Effector memory CD8-positive, alpha-beta T cell (primary cell): ENCODE results near the gene ITPRIPL2.

ENCODE experiments used
- ATAC-seq: fragments of 150-1000 bp; cut with Tn5 transposase; replicated peaks from 2 replicates; pipeline ENCODE4 v1.10.0; 2021; ENCODE audit warnings: mild to moderate bottlenecking, moderate library complexity
- DNase-seq, 3 experiments: peaks; one replicate each; pipeline ENCODE4 v3.0.0; 2021
- H3K27ac Mint-ChIP-seq, 2 donors: one replicate each; pipeline ENCODE4 v1.8.0; 2022; ENCODE audit warnings: mild to moderate bottlenecking in 2 of 2, mixed read lengths in 2 of 2, moderate library complexity in 2 of 2
- H3K27me3 Mint-ChIP-seq, 2 donors: one replicate each; pipeline ENCODE4 v1.8.0; 2022; ENCODE audit warnings: mixed read lengths in 2 of 2
- H3K36me3 Mint-ChIP-seq: one replicate; pipeline ENCODE4 v1.8.0; 2022; ENCODE audit warnings: mild to moderate bottlenecking, moderate library complexity, mixed read lengths; ENCODE audit not compliant: insufficient read depth
- H3K4me1 Mint-ChIP-seq, 2 donors: one replicate each; pipeline ENCODE4 v1.8.0; 2022; ENCODE audit warnings: low read depth in 2 of 2, mixed read lengths in 2 of 2
- H3K4me3 Mint-ChIP-seq, 2 donors: one replicate each; pipeline ENCODE4 v1.8.0; 2022; ENCODE audit warnings: mild to moderate bottlenecking in 2 of 2, mixed read lengths in 2 of 2, moderate library complexity in 2 of 2
- H3K9me3 Mint-ChIP-seq, 2 donors: one replicate each; pipeline ENCODE4 v1.8.0; 2022; ENCODE audit warnings: mixed read lengths in 2 of 2

ITPRIPL2 gene

DNA sequence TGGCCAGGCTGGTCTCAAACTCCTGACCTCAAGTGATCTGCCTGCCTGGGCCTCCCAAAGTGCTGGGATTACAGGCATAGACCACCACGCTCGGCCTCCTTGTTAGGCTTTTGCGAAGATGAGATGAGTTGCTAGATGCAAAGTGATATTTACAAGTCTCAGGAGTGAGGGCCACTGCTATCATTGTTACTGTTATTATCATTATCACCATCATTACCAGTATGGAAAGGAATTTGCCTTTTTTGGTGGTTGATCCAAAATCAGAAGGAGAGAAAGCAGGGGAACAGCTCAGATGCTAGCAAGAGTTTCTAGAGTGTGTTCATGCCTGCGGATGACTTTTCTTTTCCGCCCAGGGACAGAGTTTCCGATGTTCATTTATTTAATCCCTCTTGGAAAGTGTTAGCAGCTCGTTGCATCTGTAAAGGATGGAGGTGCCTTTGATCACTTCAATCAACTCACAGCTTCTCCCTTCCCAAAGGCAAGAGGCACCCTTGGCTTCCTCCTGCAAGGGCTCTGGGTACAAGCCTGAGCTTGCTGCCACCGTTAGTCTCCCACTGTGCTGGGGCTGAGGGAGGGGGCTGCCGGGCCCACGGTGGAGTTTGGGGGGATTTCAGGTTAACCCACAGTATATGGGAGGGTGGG, 21.6 kb downstream of the ITPRIPL2 start:
- no peak overlapping the region for H3K4me3 Mint-ChIP-seq
- peaks cover 8 to 11% of the 10 kb centered on the region in 2 donors for H3K4me1 Mint-ChIP-seq
- H3K36me3 Mint-ChIP-seq: no peaks in the 10 kb centered on the region
- no peak for ATAC-seq
- no peak overlapping the region for H3K27ac Mint-ChIP-seq
- DNase-seq: no peak
- H3K9me3 Mint-ChIP-seq: no peaks in the 10 kb centered on the region
- H3K27me3 Mint-ChIP-seq: peaks cover under 1 to 21% of the 10 kb centered on the region in 2 donors

DNA sequence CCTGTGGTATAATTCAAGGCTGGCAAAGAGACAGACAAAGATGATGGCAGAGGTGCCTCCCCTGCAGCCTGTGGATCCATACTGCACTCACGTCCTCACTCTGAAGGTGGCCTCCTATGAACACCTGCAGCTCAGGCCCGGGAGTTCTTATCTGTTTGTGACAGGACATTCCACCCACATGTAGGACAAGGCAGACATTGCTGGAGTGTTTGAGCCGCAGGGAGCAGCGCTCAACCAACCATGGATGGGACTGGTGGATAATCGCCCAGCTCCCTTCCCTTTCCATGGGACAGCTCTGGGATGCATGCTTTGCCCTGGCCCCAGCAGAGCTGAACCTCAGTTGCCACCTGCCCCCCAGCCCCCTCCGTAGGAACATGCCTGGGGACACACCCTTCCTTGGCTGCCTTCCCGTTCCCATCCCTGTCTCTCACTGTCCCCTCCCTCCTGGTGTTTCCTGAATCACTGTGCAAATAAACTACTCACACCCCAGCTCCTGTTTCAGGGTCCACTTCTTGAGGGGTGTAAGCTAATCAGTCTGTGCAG, 22.2 kb downstream of the ITPRIPL2 start:
- H3K27me3 Mint-ChIP-seq: peaks cover 7 to 28% of the 10 kb centered on the region in 2 donors
- DNase-seq: no peak
- ATAC-seq: no peak
- H3K9me3 Mint-ChIP-seq: no peaks in the 10 kb centered on the region
- no peak overlapping the region for H3K27ac Mint-ChIP-seq
- H3K36me3 Mint-ChIP-seq: no peaks in the 10 kb centered on the region
- H3K4me3 Mint-ChIP-seq: no peak overlapping the region
- peaks cover 4% of the 10 kb centered on the region in 2 donors for H3K4me1 Mint-ChIP-seq

DNA sequence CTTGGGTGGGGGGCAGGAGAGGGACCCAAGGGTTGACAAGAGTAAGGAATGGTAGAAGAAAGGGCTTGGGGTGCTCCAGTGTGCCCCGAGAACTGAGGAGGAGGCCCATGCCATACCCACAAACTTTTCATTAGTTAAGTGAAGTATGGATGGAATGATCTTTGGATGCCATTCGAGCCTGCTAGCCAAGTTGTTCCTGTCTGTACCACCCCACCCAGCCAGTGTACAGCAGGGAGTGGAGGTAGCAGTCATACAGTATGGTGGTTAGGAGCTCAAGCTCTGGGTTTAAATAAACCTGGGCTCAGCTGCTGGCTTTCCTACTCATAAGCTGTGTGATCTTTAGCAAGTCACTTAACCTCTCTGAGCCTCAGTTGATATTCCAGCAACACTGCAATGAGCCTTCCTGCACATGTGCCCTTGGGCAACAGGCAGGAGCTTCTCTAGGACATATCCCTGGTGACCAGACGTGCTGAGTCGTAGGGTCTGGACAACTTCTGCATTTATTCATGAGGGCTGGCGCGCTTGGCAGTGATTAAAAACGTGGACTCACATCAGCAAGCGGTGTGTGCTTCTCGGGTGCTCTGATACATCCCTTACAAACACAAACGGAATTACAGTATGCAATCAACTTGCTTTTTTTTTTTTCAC, 22.9 kb downstream of the ITPRIPL2 start:
- Mint-ChIP-seq H3K4me1 (no peaks in the 10 kb centered on the region), H3K36me3 (no peaks in the 10 kb centered on the region), H3K9me3 (no peaks in the 10 kb centered on the region), H3K4me3 (no peak overlapping the region), H3K27ac (no peak overlapping the region), H3K27me3 (peaks cover 9 to 30% of the 10 kb centered on the region in 2 donors)
- DNase-seq: no peak
- ATAC-seq: no peak

DNA sequence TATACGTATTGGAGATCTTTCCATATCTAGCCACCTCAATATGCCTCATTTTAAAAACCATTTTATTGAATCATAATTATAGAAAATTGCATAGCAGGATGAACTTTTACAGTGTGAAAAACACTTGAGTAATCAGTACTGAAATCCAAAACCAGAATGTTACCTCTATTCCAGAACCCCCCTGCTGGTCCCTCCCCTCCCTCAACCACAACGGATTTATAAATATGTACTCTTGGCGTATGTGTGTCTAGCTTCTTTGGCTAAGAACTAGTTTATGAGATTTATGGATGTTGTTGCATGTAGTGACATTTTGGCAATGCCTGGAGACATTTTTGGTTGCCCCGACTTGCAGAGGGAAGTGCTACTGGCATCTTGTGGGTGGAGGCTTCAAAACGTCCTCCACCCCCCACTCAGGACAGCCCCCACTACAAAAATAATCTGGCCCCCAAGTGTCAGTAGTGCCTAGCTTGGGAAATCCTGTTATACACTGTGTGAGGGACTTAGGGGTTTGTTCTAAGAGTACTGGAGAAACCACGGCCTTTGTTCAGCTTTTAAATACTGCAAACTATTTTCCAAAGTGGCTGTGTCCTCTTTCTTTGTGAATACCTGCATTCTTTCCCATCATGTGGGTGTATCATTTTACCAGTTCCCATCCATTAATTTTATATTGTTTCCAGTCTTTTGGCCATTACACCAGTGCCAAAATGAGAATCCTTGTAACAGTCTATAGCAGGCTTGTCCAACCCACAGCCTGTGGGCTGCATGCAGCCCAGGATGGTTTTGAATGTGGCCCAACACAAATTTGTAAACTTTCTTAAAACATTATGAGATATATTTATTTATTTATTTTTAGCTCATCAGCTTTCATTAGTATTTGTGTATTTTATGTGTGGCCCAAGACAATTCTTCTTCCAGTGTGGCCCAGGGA, 23.7 kb downstream of the ITPRIPL2 start:
- H3K27me3 Mint-ChIP-seq: peaks cover 9 to 30% of the 10 kb centered on the region in 2 donors
- no peaks in the 10 kb centered on the region for H3K9me3 Mint-ChIP-seq
- H3K36me3 Mint-ChIP-seq: no peaks in the 10 kb centered on the region
- no peak overlapping the region for H3K27ac Mint-ChIP-seq
- DNase-seq: no peak
- no peak overlapping the region for H3K4me3 Mint-ChIP-seq
- no peak for ATAC-seq
- H3K4me1 Mint-ChIP-seq: no peaks in the 10 kb centered on the region

DNA sequence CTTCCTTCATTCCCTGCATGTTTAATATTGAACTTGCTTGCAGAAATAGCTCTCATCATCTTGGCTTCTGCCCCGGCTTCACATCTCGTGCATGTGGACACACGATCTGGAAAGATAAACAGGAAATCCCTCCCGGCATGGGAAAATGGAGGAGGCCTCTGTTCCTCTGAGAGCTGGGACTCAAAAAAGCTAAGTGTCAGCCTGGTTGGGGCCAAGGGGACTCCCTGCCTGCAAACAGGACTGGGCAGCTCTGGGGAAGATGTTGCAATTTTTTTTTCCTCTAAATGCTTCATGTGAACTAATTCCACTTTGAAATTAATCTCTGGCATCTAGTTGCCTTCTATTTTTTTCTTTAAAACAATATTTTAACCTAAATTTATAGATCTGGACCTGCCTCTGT, 24.8 kb downstream of the ITPRIPL2 start:
- DNase-seq: no peak
- no peak for ATAC-seq
- Mint-ChIP-seq H3K4me1 (no peaks in the 10 kb centered on the region), H3K27ac (no peak overlapping the region), H3K36me3 (no peaks in the 10 kb centered on the region), H3K9me3 (no peaks in the 10 kb centered on the region), H3K4me3 (no peak overlapping the region), H3K27me3 (peaks cover 9 to 30% of the 10 kb centered on the region in 2 donors)

DNA sequence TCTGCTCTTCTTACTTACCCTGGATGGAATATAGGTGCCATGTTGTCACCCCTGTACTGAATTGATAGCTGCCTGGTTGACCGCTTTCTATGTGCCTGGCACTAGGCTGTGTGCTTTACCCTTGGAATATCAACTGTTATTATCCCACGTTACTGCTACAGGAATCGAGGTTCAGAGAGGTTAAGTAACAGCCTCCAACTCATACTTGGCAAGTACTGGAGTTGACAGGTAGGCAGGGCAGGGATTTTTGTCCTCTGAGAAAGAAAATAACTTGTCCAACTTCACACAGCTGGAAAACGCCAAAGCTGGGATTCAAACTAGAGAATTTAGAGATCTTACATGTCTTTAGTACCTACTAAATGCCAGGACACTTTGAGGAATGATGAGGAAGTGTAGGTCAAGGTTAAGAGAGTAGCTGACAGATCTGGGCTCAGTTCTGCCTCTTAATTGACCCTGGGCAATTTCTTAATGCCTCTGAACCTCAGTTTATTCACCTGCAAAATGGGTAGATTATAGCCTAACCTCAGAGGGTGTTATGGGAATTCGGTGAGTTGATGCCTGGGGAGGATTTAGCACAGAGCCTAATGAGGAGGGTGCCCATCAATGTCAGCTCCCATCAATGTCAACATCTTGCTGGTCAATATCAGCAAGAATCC, 25.8 kb downstream of the ITPRIPL2 start:
- DNase-seq (no peak), ATAC-seq (no peak)
- Mint-ChIP-seq H3K4me3 (no peak overlapping the region), H3K4me1 (no peaks in the 10 kb centered on the region), H3K9me3 (no peaks in the 10 kb centered on the region), H3K27ac (no peak overlapping the region), H3K27me3 (peaks cover 13 to 35% of the 10 kb centered on the region in 2 donors), H3K36me3 (no peaks in the 10 kb centered on the region)

DNA sequence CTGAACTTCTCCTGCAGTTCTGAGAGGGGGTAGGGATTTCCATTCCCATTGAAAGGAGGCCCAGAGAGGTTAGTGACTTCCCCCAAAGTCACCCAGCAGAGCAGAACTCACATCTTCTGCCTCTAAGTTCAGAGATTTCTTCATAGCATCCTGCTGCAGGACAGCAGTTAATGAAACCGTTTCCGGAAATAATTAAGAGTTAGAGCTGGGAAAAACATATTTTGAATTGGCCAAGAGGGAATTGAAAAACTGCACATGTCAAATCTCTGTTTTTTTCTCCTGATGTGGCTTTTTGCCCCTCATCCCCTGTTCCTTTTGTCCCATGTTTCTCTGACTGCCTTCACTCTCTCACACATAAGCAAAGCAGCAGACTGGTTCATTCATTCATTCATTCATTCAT, 26.6 kb downstream of the ITPRIPL2 start:
- H3K27me3 Mint-ChIP-seq: peaks cover 14 to 43% of the 10 kb centered on the region in 2 donors
- no peaks in the 10 kb centered on the region for H3K9me3 Mint-ChIP-seq
- no peak for DNase-seq
- H3K36me3 Mint-ChIP-seq: no peaks in the 10 kb centered on the region
- ATAC-seq: no peak
- H3K4me1 Mint-ChIP-seq: no peaks in the 10 kb centered on the region
- H3K27ac Mint-ChIP-seq: no peak overlapping the region
- H3K4me3 Mint-ChIP-seq: no peak overlapping the region

DNA sequence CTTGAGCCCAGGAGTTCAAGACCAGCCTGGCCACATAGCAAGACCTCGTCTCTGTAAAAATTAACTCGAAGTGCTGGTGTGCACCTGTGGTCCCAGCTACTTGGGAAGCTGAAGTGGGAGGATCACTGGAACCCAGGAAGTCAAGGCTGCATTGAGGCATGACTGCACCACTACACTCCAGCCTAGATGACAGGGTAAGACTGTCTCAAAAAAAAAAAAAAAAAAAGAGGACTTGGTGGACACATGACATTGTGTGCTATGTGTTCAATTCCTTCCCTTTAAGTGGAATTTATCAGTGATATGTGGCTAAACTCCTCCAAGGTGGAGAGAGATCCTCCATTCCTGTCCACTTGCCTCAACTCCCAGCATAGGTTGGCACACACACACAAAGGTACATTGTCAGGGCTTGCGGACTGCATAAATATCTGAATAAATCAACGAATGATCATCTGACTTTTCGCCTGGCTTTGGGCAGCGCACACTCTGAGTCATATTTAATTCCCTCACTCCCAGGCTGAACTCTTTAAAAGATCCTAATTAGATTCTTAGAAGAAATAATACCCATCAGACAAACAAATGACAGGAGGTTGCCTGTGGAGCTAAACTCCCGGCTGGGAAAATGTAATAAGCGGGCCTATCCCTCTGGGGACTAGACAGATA, 29.3 kb downstream of the ITPRIPL2 start:
- H3K4me1 Mint-ChIP-seq: no peaks in the 10 kb centered on the region
- DNase-seq (no peak), ATAC-seq (no peak)
- peaks cover 14 to 56% of the 10 kb centered on the region in 2 donors for H3K27me3 Mint-ChIP-seq
- peaks cover 0 to under 1% of the 10 kb centered on the region in 2 donors for H3K9me3 Mint-ChIP-seq
- no peaks in the 10 kb centered on the region for H3K36me3 Mint-ChIP-seq
- no peak overlapping the region for H3K27ac Mint-ChIP-seq
- no peak overlapping the region for H3K4me3 Mint-ChIP-seq

DNA sequence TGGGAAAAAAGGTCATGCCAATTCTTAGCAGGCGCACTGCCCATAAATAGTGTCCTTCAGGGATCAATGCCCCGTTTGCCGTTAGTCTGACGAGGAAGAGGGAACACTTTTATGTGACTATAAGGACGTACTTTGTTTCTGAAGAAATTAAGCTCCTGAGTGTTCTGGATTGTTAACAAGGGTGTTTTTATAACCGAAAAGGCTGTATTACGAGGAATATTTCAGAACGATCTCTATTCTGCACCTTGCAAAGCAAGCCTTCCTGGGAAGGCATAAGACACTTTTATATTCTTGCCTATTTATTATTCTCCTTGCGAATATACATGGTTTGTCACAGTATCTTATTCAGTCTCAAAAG, 29.8 kb downstream of the ITPRIPL2 start:
- ATAC-seq: no peak
- Mint-ChIP-seq H3K4me1 (no peaks in the 10 kb centered on the region), H3K36me3 (no peaks in the 10 kb centered on the region), H3K4me3 (no peak overlapping the region), H3K27ac (no peak overlapping the region), H3K9me3 (peaks cover 0 to 2% of the 10 kb centered on the region in 2 donors), H3K27me3 (peaks cover 19 to 61% of the 10 kb centered on the region in 2 donors)
- no peak for DNase-seq

DNA sequence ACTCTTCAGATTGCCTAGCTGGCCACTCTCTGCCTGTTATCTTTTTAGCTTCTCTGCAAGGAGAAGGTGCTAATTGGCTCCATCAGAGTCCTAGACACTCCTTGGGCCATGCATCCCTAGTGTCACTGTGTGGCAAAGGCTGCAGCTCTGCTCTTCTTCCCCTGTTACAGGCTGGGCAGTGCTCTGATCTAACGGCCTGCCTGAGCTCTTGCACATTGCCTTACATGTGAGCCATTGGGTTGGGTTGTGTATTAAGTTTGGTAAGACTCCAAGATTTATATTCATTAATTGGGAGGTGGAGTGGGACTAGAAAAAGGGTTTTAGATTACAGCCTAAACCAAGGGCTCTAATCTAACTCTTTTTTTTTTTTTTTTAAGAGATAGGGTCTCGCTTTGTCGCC, 31.2 kb downstream of the ITPRIPL2 start:
- H3K27ac Mint-ChIP-seq: no peak overlapping the region
- H3K9me3 Mint-ChIP-seq: peaks cover 0 to 2% of the 10 kb centered on the region in 2 donors
- no peaks in the 10 kb centered on the region for H3K36me3 Mint-ChIP-seq

DNA sequence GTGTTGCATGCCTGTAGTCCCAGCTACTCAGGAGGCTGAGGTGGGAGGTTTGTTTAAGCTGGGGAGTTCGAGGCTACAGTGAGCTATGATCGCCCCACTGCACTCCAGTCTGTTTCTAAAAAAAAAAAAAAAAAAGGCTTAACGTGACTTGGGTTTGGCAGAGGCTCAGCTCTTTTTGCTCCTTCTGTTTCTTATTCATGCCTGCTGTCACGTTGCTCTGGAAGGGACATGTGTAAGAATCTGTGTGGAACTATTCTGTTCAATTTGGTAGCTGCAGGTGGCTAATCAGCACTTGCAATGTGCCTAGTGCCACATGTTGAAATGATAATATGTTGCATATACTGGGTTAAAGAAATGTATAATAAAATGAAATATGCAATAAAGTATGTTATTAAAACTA, 33.4 kb downstream of the ITPRIPL2 start:
- ATAC-seq (no peak), DNase-seq (no peak)
- peaks cover 29 to 69% of the 10 kb centered on the region in 2 donors for H3K27me3 Mint-ChIP-seq
- no peaks in the 10 kb centered on the region for H3K4me1 Mint-ChIP-seq
- no peak overlapping the region for H3K4me3 Mint-ChIP-seq
- no peaks in the 10 kb centered on the region for H3K36me3 Mint-ChIP-seq
- H3K9me3 Mint-ChIP-seq: peaks cover 0 to 2% of the 10 kb centered on the region in 2 donors
- no peak overlapping the region for H3K27ac Mint-ChIP-seq

More for the DNA sequence above, 31.2 kb downstream of the ITPRIPL2 start:
- Mint-ChIP-seq H3K27me3 (peaks cover 26 to 64% of the 10 kb centered on the region in 2 donors), H3K4me3 (no peak overlapping the region), H3K4me1 (no peaks in the 10 kb centered on the region)
- ATAC-seq (no peak), DNase-seq (no peak)

DNA sequence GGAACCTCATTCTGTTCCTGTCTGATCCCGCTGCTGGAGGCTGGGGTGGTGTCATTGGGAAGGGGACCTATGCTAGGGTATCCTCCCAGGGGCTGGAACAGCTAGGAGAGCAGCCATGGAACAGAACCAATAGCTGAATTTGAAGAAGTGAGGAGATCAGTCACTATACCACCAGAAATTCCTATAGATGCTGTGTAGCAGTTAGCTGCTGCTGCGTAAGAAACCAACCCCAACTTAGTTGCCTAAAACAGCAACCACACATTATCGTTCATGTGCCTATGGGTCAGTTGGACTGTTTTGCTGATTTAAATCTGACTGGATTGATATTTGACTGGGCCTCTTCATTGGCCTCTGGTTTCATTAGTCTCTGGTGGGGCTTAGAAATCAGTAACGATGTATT, 33.9 kb downstream of the ITPRIPL2 start:
- H3K27ac Mint-ChIP-seq: no peak overlapping the region
- H3K9me3 Mint-ChIP-seq: peaks cover 0 to 2% of the 10 kb centered on the region in 2 donors
- DNase-seq: no peak
- no peaks in the 10 kb centered on the region for H3K4me1 Mint-ChIP-seq
- H3K4me3 Mint-ChIP-seq: no peak overlapping the region
- peaks cover 29 to 69% of the 10 kb centered on the region in 2 donors for H3K27me3 Mint-ChIP-seq
- ATAC-seq: no peak
- no peaks in the 10 kb centered on the region for H3K36me3 Mint-ChIP-seq

DNA sequence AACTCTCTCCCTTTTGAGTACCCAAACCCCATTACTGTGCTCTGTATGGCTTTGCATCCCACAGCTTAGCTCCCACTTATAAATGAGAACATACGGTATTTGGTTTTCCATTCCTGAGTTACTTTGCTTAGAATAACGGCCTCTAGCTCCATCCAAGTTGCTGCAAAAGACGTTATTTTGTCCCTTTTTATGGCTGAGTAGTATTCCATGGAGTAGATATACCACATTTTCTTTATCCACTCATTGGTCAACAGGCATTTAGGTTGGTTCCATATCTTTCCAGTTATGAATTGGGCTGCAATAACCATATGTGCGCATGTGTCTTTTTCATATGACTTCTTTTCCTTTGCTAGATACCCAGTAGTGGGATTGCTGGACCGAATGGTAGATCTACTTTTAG, 34.4 kb downstream of the ITPRIPL2 start:
- DNase-seq (no peak), ATAC-seq (no peak)
- peaks cover 0 to 3% of the 10 kb centered on the region in 2 donors for H3K9me3 Mint-ChIP-seq
- no peak overlapping the region for H3K27ac Mint-ChIP-seq
- H3K4me3 Mint-ChIP-seq: no peak overlapping the region
- H3K4me1 Mint-ChIP-seq: no peaks in the 10 kb centered on the region
- H3K27me3 Mint-ChIP-seq: peaks cover 32 to 74% of the 10 kb centered on the region in 2 donors
- no peaks in the 10 kb centered on the region for H3K36me3 Mint-ChIP-seq
